ENCODE data around the gene EMC1.
"Not testable (repeated sequence)": the region's sequence is repeated elsewhere in the genome, so short reads cannot be mapped to it uniquely, and the experiment has no call there.

EMC1 gene

GRCh38 chr1:19255288-19255687, 4.0 kb upstream of the EMC1 start:
- TF ChIP-seq CTCF (IDR thresholded peaks at IDR 0.05; ENCODE audit: borderline replicate concordance, insufficient read depth, low read depth, low read length) = no peak
- no peak overlapping the region for H3K4me3 ChIP-seq (ENCODE audit: low read depth, low read length)

GRCh38 chr1:19254416-19254815, 3.1 kb upstream of the EMC1 start:
- no peak overlapping the region for H3K4me3 ChIP-seq (ENCODE audit: low read depth, low read length)
- TF ChIP-seq CTCF (IDR thresholded peaks at IDR 0.05; ENCODE audit: borderline replicate concordance, insufficient read depth, low read depth, low read length) = no peak

- TF ChIP-seq CTCF (IDR thresholded peaks at IDR 0.05; ENCODE audit: borderline replicate concordance, insufficient read depth, low read depth, low read length) = no peak
- peak overlapping the region; percentile 97 for H3K4me3 ChIP-seq (ENCODE audit: low read depth, low read length)
Observed at GRCh38 chr1:19250629-19251304, 557 bp downstream of the EMC1 start.

- TF ChIP-seq CTCF (IDR thresholded peaks at IDR 0.05; ENCODE audit: borderline replicate concordance, insufficient read depth, low read depth, low read length) = peak; percentile 91
- H3K4me3 ChIP-seq (ENCODE audit: low read depth, low read length) = no peak overlapping the region
Observed at GRCh38 chr1:19240673-19241538, 10.4 kb downstream of the EMC1 start.

GRCh38 chr1:19239876-19240275, 11.4 kb downstream of the EMC1 start:
- no peak overlapping the region for H3K4me3 ChIP-seq (ENCODE audit: low read depth, low read length)
- no peak for TF ChIP-seq CTCF (IDR thresholded peaks at IDR 0.05; ENCODE audit: borderline replicate concordance, insufficient read depth, low read depth, low read length)

GRCh38 chr1:19234224-19234623, 17.1 kb downstream of the EMC1 start:
- TF ChIP-seq CTCF (IDR thresholded peaks at IDR 0.05; ENCODE audit: borderline replicate concordance, insufficient read depth, low read depth, low read length) = no peak
- no peak overlapping the region for H3K4me3 ChIP-seq (ENCODE audit: low read depth, low read length)

- no peak for TF ChIP-seq CTCF (IDR thresholded peaks at IDR 0.05; ENCODE audit: borderline replicate concordance, insufficient read depth, low read depth, low read length)
- H3K4me3 ChIP-seq (ENCODE audit: low read depth, low read length) = no peak overlapping the region
Observed at GRCh38 chr1:19232524-19232846, 18.8 kb downstream of the EMC1 start.

- H3K4me3 ChIP-seq (ENCODE audit: low read depth, low read length) = not testable (repeated sequence)
Observed at GRCh38 chr1:19231736-19232523, 19.4 kb downstream of the EMC1 start.

Data from GM12875 (cell line).